Hepatocyte (in vitro differentiated cells): ENCODE results near the gene HUWE1. TPM values are rescaled to one million over a fixed set of nuclear protein-coding genes. Genes with fewer than 3 reads are reported as not detected.

ENCODE experiments used
- DNase-seq: peaks from one replicate; pipeline ENCODE4 v3.0.0-alpha.2; 2016; ENCODE audit warnings: low spot score
- H2AFZ ChIP-seq: fragments of 200-600 bp; sonication (generic); 2 replicates; pipeline ENCODE4 v1.6.0; 2016; ENCODE audit warnings: antibody characterized with exemption, mild to moderate bottlenecking
- H3K27ac ChIP-seq: fragments of 200-600 bp; sonication (generic); 2 replicates; pipeline ENCODE4 v1.5.1; 2016; ENCODE audit warnings: mild to moderate bottlenecking
- H3K27me3 ChIP-seq: fragments of 200-600 bp; sonication (generic); 2 replicates; pipeline ENCODE4 v1.6.1; 2016
- H3K36me3 ChIP-seq: fragments of 200-600 bp; sonication (generic); replicated peaks from 2 replicates; pipeline ENCODE4 v1.5.1; 2016; ENCODE audit warnings: low read depth; ENCODE audit not compliant: insufficient read depth
- H3K4me1 ChIP-seq: fragments of 200-600 bp; sonication (generic); 2 replicates; pipeline ENCODE4 v1.5.1; 2016; ENCODE audit warnings: mild to moderate bottlenecking, moderate library complexity; ENCODE audit not compliant: insufficient read depth
- H3K4me2 ChIP-seq: fragments of 200-600 bp; sonication (generic); 2 replicates; pipeline ENCODE4 v1.6.0; 2016
- H3K4me3 ChIP-seq: fragments of 200-600 bp; sonication (generic); 2 replicates; pipeline ENCODE4 v1.5.1; 2016; ENCODE audit warnings: mild to moderate bottlenecking
- H3K79me2 ChIP-seq: fragments of 200-600 bp; sonication (generic); 2 replicates; pipeline ENCODE4 v1.6.0; 2017; ENCODE audit warnings: mild to moderate bottlenecking
- H3K9me2 ChIP-seq: fragments of 200-600 bp; sonication (generic); replicated peaks from 2 replicates; pipeline ENCODE4 v1.6.0; 2017; ENCODE audit warnings: mild to moderate bottlenecking; ENCODE audit not compliant: insufficient read depth
- H3K9me3 ChIP-seq: fragments of 200-600 bp; sonication (generic); 2 replicates; pipeline ENCODE4 v1.5.1; 2016; ENCODE audit warnings: low read depth, mild to moderate bottlenecking
- H4K20me1 ChIP-seq: fragments of 200-600 bp; sonication (generic); 2 replicates; pipeline ENCODE4 v1.6.0; 2016; ENCODE audit warnings: mild to moderate bottlenecking; ENCODE audit not compliant: insufficient read depth, poor library complexity, severe bottlenecking
- CTCF ChIP-seq: fragments of 200-600 bp; sonication (generic); IDR thresholded peaks from 2 replicates; pipeline ENCODE4 v1.5.1; 2016; ENCODE audit warnings: antibody characterized with exemption, mild to moderate bottlenecking; ENCODE audit not compliant: poor library complexity
- EZH2 ChIP-seq: fragments of 200-600 bp; sonication (generic); IDR thresholded peaks from 2 replicates; pipeline ENCODE4 v1.6.1; 2016; ENCODE audit warnings: antibody characterized with exemption, mild to moderate bottlenecking, borderline replicate concordance
- EZH2phosphoT487 ChIP-seq: fragments of 200-600 bp; sonication (generic); IDR thresholded peaks from one replicate; pipeline ENCODE4 v1.6.1; 2018; ENCODE audit warnings: antibody characterized with exemption, mild to moderate bottlenecking, low read depth, moderate library complexity; ENCODE audit not compliant: unreplicated experiment, severe bottlenecking
- whole genome bisulfite sequencing: methylation state at CpG from one replicate; pipeline ENCODE4 v1.1.6; 2016; ENCODE audit warnings: low lambda C conversion rate; ENCODE audit errors: missing lambda C conversion rate; 5-methylcytosine and 5-hydroxymethylcytosine counted together
- polyA plus RNA-seq: library from polyadenylated mRNA; unstranded; fragments of >200 nt; fragmentation: Nextera tagmentation; extraction: Ambion mirVana; gene quantifications from 2 replicates; pipeline ENCODE4 v1.2.1, GENCODE V29; 2016
- total RNA-seq: library from RNA; depleted of rRNA; stranded (reverse); fragments of >200 nt; gene quantifications from 2 replicates; pipeline ENCODE4 v1.2.3, GENCODE V29; 2014

Gene HUWE1
- total and polyA plus RNA-seq, 2 experiments from 2014 or later = 39.2 to 104 TPM

- H3K4me3 ChIP-seq = no peak overlapping the region
These were observed 31.6 kb upstream of the HUWE1 start for GRCh38 chrX:53718073-53718472.

GRCh38 chrX:53717205-53717604, 30.7 kb upstream of the HUWE1 start:
- Histone ChIP-seq H3K79me2 (no peaks in the 10 kb centered on the region), H3K27ac (no peak overlapping the region), H3K9me2 (no peaks in the 10 kb centered on the region), H3K4me2 (no peak overlapping the region), H4K20me1 (no peaks in the 10 kb centered on the region), H2AFZ (no peak overlapping the region), H3K27me3 (no peaks in the 10 kb centered on the region), H3K36me3 (no peaks in the 10 kb centered on the region), H3K4me3 (no peak overlapping the region), H3K9me3 (no peaks in the 10 kb centered on the region), H3K4me1 (no peaks in the 10 kb centered on the region)
- DNase-seq = no peak
- TF ChIP-seq EZH2phosphoT487 (no peak), EZH2 (no peak), CTCF (no peak)
- WGBS = 59% methylated on average over 2 of the region's 2 CpGs

More at GRCh38 chrX:53718073-53718472, 31.6 kb upstream of the HUWE1 start:
- no peaks in the 10 kb centered on the region for H3K9me3 ChIP-seq
- no peaks in the 10 kb centered on the region for H3K27me3 ChIP-seq
- H2AFZ ChIP-seq = no peak overlapping the region
- DNase-seq = no peak
- no peaks in the 10 kb centered on the region for H3K79me2 ChIP-seq
- H3K36me3 ChIP-seq = no peaks in the 10 kb centered on the region
- no peaks in the 10 kb centered on the region for H3K9me2 ChIP-seq
- H3K27ac ChIP-seq = no peak overlapping the region
- H4K20me1 ChIP-seq = no peaks in the 10 kb centered on the region
- no peaks in the 10 kb centered on the region for H3K4me1 ChIP-seq
- no peak for TF ChIP-seq CTCF
- no peak for TF ChIP-seq EZH2
- no peak for TF ChIP-seq EZH2phosphoT487
- no peak overlapping the region for H3K4me2 ChIP-seq

- H3K9me2 ChIP-seq = no peaks in the 10 kb centered on the region
- no peak overlapping the region for H3K4me2 ChIP-seq
- no peak for TF ChIP-seq CTCF
- TF ChIP-seq EZH2 = no peak
- no peak for TF ChIP-seq EZH2phosphoT487
- H3K79me2 ChIP-seq = no peaks in the 10 kb centered on the region
- no peak overlapping the region for H2AFZ ChIP-seq
- H3K27me3 ChIP-seq = no peaks in the 10 kb centered on the region
- H4K20me1 ChIP-seq = no peaks in the 10 kb centered on the region
- whole genome bisulfite sequencing = 74% methylated on average over 4 of the region's 4 CpGs
- no peak overlapping the region for H3K4me3 ChIP-seq
- no peaks in the 10 kb centered on the region for H3K9me3 ChIP-seq
- H3K27ac ChIP-seq = no peak overlapping the region
- no peaks in the 10 kb centered on the region for H3K4me1 ChIP-seq
- no peak for DNase-seq
- no peaks in the 10 kb centered on the region for H3K36me3 ChIP-seq
These were observed 30.0 kb upstream of the HUWE1 start for GRCh38 chrX:53716328-53717088.
